Panc1 (cell line): ENCODE measurements around the gene VIPR2. TPM values are rescaled to one million over a fixed set of nuclear protein-coding genes. Genes with fewer than 3 reads are reported as not detected.

Source experiments
- ATAC-seq: fragments of 200-7000 bp; cut with Tn5 transposase; 2 replicates; pipeline ENCODE4 v1.9.1; 2020; ENCODE audit warnings: mild to moderate bottlenecking, moderate library complexity
- BruUV-seq: library from RNA; stranded (reverse); fragments of 400-500 nt; replicated peaks from 2 replicates; lab custom pipeline; 2021; lab: Mats Ljungman, UMichigan
- CTCF ChIA-PET: fragments of 300-600 bp; sonication (Branson Sonifier 250); formaldehyde crosslinking; loops from one replicate; lab custom pipeline; 2022; ENCODE audit warnings: antibody characterized with exemption; lab: Charles Lee
- POLR2A ChIA-PET: fragments of 300-600 bp; sonication (Branson Sonifier 250); formaldehyde crosslinking; loops from one replicate; lab custom pipeline; 2022; ENCODE audit warnings: antibody characterized with exemption; lab: Charles Lee
- DNase-seq: peaks from one replicate; pipeline ENCODE4 v3.0.0-alpha.2; 2010; ENCODE audit warnings: low read depth, low spot score
- H3K27ac ChIP-seq: 2 replicates; pipeline ENCODE4 v1.5.1; 2011; ENCODE audit warnings: mild to moderate bottlenecking, low read length, inconsistent platforms
- H3K27me3 ChIP-seq: fragments of 200-500 bp; sonication (Bioruptor generic); 2 replicates; pipeline ENCODE4 v1.6.0; 2014; ENCODE audit warnings: low read length, inconsistent platforms; ENCODE audit not compliant: control insufficient read depth, insufficient read depth
- H3K36me3 ChIP-seq: fragments of 200-500 bp; sonication (Bioruptor generic); 2 replicates; pipeline ENCODE4 v1.5.1; 2014; ENCODE audit warnings: inconsistent platforms, mild to moderate bottlenecking, low read length, moderate library complexity; ENCODE audit not compliant: control insufficient read depth, insufficient read depth
- H3K4me1 ChIP-seq: 2 replicates; pipeline ENCODE4 v1.5.1; 2011; ENCODE audit warnings: inconsistent platforms, mild to moderate bottlenecking, low read length, moderate library complexity; ENCODE audit not compliant: control insufficient read depth, insufficient read depth
- H3K4me3 ChIP-seq, 2 experiments: 2 replicates each; pipeline ENCODE4 v1.5.1; 2011 to 2012; ENCODE audit warnings: low read depth in 2 of 2, low read length in 2 of 2, mild to moderate bottlenecking in 2 of 2, inconsistent platforms in 1 of 2, moderate library complexity in 1 of 2
- H3K9me3 ChIP-seq: fragments of 200-500 bp; sonication (Bioruptor generic); 2 replicates; pipeline ENCODE4 v1.5.1; 2014; ENCODE audit warnings: low read depth, mild to moderate bottlenecking, inconsistent platforms, low read length, moderate library complexity; ENCODE audit not compliant: control insufficient read depth, insufficient read depth
- POLR2AphosphoS5 ChIP-seq: IDR thresholded peaks from 2 replicates; pipeline ENCODE4 v1.6.1; 2012; ENCODE audit warnings: mild to moderate bottlenecking, low read depth, low read length, moderate library complexity
- SIN3A ChIP-seq: IDR thresholded peaks from 2 replicates; pipeline ENCODE4 v1.6.1; 2012; ENCODE audit warnings: low read depth, mild to moderate bottlenecking, low read length, moderate library complexity, borderline replicate concordance; ENCODE audit not compliant: insufficient read depth
- TCF7L2 ChIP-seq: IDR thresholded peaks from 2 replicates; pipeline ENCODE4 v1.6.1; 2011; ENCODE audit warnings: mild to moderate bottlenecking, low read depth, low read length, inconsistent platforms
- in situ Hi-C: cut with HindIII; loops from 2 replicates; pipeline ENCODE4 v1.10.0; 2016; ENCODE audit warnings: low sequenced_read_pairs, low pct_unique_long_range_greater_than_20kb
- intact Hi-C: fragments of 100-400 bp; cut with micrococcal nuclease; formaldehyde crosslinking; loops from one replicate; pipeline ENCODE4 v1.10.0; 2022; ENCODE audit not compliant: unreplicated experiment
- total RNA-seq: library from RNA; stranded (reverse); gene quantifications from one replicate; pipeline ENCODE4 v1.2.1, GENCODE V29; 2021; ENCODE audit not compliant: unreplicated experiment
- TF ChIP-seq, protein P1 (sequence below), 2 experiments: IDR thresholded peaks; 2 replicates each; pipeline ENCODE4 v1.6.1; 2011 to 2012; ENCODE audit warnings: low read depth in 2 of 2, control low read depth in 1 of 2, low read length in 1 of 2, mild to moderate bottlenecking in 1 of 2, moderate library complexity in 1 of 2; ENCODE audit not compliant: insufficient read depth in 1 of 2
- TF ChIP-seq, protein P2 (sequence below): fragments of 450-650 bp; IDR thresholded peaks from 2 replicates; pipeline ENCODE4 v1.5.1; 2017; ENCODE audit warnings: mild to moderate bottlenecking

Gene VIPR2
- total RNA-seq, 1 experiment from 2014 or later = not detected

DNA sequence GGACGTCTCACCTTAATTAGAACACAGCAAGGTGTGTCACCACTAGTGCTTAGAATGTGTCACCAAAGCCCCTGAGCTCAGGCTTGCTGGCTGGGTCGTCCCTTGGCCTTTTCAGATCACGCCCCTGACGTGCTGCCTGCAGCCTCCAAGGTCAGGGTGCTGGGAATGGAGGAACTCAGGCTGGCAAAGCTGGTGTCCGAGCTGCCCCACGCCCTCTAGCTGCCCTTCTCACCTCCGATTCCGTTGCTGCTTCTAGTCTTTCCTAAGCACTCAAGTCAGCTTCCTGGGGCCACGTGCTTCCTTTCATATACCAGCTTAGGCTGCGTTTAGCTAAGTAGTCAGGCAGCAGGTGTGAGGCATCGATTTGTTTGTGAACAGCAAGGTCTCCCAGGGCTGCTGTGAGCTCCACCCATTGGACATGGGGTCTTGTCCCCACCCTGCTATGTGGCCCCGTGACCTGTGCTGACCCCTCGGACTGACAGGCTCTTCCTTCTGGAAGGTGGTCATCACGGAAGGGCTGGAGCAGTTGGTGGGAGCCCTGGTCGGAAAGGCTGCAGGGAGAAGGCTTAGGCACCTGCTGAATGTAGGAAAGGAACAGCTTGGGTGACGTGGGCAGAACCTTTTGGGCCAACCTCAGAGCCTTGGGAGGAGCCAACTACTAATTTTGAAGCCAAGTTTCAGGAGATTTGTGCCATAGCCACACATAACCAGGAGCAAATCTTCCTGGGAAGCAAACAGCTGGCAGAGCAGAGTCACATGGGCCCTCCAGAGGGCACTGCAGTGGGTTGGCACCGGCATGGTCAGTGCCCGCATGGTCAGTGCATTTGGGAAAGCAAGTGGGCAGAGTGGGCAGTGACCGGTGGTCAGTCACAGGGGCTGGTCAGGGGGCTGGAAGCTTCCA lies 28.8 kb downstream of the VIPR2 start:
- intact Hi-C loops (no loop called here), in situ Hi-C loops (no loop called here)
- no peak for ATAC-seq
- BruUV-seq = no TSS peak
- H3K9me3 ChIP-seq = no peaks in the 10 kb centered on the region
- no peaks in the 10 kb centered on the region for H3K36me3 ChIP-seq
- DNase-seq = no peak
- no peak for TF ChIP-seq POLR2AphosphoS5
- TF ChIP-seq TCF7L2 = no peak
- TF ChIP-seq, protein P1, sequence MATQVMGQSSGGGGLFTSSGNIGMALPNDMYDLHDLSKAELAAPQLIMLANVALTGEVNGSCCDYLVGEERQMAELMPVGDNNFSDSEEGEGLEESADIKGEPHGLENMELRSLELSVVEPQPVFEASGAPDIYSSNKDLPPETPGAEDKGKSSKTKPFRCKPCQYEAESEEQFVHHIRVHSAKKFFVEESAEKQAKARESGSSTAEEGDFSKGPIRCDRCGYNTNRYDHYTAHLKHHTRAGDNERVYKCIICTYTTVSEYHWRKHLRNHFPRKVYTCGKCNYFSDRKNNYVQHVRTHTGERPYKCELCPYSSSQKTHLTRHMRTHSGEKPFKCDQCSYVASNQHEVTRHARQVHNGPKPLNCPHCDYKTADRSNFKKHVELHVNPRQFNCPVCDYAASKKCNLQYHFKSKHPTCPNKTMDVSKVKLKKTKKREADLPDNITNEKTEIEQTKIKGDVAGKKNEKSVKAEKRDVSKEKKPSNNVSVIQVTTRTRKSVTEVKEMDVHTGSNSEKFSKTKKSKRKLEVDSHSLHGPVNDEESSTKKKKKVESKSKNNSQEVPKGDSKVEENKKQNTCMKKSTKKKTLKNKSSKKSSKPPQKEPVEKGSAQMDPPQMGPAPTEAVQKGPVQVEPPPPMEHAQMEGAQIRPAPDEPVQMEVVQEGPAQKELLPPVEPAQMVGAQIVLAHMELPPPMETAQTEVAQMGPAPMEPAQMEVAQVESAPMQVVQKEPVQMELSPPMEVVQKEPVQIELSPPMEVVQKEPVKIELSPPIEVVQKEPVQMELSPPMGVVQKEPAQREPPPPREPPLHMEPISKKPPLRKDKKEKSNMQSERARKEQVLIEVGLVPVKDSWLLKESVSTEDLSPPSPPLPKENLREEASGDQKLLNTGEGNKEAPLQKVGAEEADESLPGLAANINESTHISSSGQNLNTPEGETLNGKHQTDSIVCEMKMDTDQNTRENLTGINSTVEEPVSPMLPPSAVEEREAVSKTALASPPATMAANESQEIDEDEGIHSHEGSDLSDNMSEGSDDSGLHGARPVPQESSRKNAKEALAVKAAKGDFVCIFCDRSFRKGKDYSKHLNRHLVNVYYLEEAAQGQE (IDR thresholded peaks at IDR 0.05; ENCODE audit: insufficient read depth in 1 of 2, low read depth in 2 of 2, low read length in 1 of 2) = no peak
- no peak for TF ChIP-seq SIN3A
- TF ChIP-seq, protein P2, sequence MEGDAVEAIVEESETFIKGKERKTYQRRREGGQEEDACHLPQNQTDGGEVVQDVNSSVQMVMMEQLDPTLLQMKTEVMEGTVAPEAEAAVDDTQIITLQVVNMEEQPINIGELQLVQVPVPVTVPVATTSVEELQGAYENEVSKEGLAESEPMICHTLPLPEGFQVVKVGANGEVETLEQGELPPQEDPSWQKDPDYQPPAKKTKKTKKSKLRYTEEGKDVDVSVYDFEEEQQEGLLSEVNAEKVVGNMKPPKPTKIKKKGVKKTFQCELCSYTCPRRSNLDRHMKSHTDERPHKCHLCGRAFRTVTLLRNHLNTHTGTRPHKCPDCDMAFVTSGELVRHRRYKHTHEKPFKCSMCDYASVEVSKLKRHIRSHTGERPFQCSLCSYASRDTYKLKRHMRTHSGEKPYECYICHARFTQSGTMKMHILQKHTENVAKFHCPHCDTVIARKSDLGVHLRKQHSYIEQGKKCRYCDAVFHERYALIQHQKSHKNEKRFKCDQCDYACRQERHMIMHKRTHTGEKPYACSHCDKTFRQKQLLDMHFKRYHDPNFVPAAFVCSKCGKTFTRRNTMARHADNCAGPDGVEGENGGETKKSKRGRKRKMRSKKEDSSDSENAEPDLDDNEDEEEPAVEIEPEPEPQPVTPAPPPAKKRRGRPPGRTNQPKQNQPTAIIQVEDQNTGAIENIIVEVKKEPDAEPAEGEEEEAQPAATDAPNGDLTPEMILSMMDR = no peak
- H3K4me1 ChIP-seq = no peaks in the 10 kb centered on the region
- no peak overlapping the region for H3K4me3 ChIP-seq
- no peak overlapping the region for H3K27ac ChIP-seq
- CTCF ChIA-PET = no interaction called here
- H3K27me3 ChIP-seq = peaks cover 13% of the 10 kb centered on the region
- POLR2A ChIA-PET = no interaction called here

DNA sequence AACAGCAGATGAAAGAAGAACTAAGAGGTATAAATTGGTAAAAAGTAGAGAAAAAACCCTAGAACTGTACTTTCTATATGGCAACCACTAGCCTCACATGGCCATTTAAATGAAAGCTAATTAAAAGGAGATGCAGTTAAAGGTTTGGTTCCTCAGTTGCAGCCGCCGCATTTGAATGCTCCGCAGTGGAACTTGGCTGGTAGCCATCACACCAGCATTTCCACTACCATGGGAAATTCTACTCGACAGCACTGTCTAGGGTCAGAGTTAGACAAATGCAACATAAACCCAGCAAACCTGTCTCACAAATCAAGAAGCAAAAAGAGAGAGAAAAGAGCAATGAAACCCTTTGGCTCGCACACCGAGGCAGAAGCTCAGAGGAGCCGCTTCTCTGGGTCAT lies 29.7 kb downstream of the VIPR2 start:
- H3K27ac ChIP-seq = no peak overlapping the region
- ATAC-seq (no peak), DNase-seq (no peak)
- intact Hi-C loops (no loop called here), in situ Hi-C loops (no loop called here)
- H3K4me1 ChIP-seq = no peaks in the 10 kb centered on the region
- TF ChIP-seq, protein P1 (IDR thresholded peaks at IDR 0.05; ENCODE audit: insufficient read depth in 1 of 2, low read depth in 2 of 2, low read length in 1 of 2) = no peak
- TF ChIP-seq, protein P2 = no peak
- no peak for TF ChIP-seq SIN3A
- no peak for TF ChIP-seq POLR2AphosphoS5
- TF ChIP-seq TCF7L2 = no peak
- no peaks in the 10 kb centered on the region for H3K9me3 ChIP-seq
- ChIA-PET POLR2A (no interaction called here), CTCF (no interaction called here)
- no peak overlapping the region for H3K4me3 ChIP-seq
- BruUV-seq = no TSS peak
- no peaks in the 10 kb centered on the region for H3K36me3 ChIP-seq
- peaks cover 18% of the 10 kb centered on the region for H3K27me3 ChIP-seq
